GM18499 (cell line): ENCODE data around the gene SLC37A1.
"Not testable (repeated sequence)": the region's sequence is repeated elsewhere in the genome, so short reads cannot be mapped to it uniquely, and the experiment has no call there.

ENCODE experiments used
- ATAC-seq: cut with Tn5 transposase; IDR thresholded peaks from one replicate; pipeline ENCODE4 v1.9.1; 2021; ENCODE audit warnings: moderate number of reproducible peaks; ENCODE audit not compliant: insufficient read depth, unreplicated experiment

The SLC37A1 gene

GRCh38 chr21:42601656-42602055 is 88.0 kb downstream of the SLC37A1 start:
- ATAC-seq = no peak

DNA sequence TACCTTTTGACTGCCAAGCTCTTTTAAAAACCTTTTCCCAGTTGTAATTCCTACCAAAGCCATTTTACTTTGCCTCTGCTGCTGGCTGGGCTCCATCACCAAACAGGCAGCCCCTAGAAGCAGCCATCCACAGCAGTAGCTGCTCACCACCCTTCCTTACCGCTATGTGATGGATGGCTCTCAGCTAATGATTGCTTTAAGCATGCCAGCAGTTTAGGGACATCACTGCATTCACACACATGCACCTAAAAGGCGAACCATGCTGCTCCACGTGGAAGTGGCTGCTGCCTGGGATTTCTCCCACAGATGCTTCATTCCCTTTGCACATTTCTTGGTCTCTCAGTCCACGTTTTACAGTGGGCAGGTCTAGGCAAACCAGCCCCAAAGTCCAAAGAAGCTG is 93.5 kb downstream of the SLC37A1 start:
- no peak for ATAC-seq

DNA sequence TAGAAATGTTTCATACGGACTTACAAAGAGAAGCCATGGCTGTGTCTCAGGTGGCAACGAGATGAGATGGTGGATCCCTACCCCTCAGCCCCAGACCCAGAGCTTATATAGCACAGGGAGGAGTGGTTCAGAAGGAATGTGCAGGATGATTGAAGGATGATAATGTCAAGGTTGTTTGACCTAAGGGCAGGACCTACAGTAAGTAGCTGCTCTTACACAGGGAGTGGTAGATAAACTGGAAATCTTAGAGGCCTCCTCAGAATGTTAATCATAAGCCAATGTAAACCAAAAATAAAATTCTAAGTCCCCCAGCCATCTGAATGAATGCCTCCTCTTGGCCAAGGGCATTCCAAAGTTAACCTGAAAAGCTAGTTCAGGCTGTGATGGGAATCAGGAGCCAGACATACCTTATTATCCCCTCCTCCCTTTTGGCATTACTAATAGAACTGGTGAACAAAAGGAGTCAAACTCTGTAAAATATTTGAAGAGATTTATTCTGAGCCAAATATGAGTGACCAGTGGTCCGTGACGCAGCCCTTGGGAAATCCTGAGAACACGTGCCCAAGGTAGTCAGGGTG is 94.0 kb downstream of the SLC37A1 start:
- ATAC-seq = no peak

DNA sequence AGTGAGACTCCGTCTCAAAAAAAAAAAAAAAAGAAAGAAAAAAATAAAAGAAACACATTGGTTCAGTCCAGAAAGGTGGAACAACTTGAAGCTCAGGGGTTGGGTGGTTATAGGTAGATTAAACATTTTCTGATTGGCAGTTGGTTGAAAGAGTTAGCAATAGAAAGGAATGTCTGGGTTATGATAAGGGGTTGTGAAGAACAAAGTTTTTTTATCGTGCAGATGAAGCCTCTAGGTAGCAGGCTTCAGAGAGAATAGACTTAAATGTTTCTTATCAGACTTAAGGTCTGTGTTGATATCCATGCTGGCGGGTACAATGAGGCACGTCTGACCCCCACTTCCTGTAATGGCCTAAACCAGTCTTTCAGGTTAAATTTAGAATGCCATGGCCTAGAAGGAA is 94.8 kb downstream of the SLC37A1 start:
- no peak for ATAC-seq

DNA sequence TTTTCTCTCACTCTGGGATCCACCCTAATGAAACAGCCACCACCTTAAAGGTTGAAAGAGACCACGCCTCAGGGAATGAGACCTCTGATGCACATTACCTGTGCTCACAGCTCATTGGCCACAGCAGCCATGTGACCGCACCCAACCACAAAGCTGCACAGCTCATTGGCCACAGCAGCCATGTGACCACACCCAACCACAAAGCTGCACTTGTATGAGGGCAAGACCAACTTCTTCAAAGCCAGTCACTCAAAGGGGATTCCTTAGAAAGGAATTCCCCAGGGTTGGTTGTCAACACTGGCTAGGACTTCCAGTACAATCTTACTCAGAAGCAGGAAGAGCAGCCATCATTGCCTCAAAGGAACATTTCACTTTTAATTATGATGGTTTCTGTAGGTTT is 96.2 kb downstream of the SLC37A1 start:
- no peak for ATAC-seq

DNA sequence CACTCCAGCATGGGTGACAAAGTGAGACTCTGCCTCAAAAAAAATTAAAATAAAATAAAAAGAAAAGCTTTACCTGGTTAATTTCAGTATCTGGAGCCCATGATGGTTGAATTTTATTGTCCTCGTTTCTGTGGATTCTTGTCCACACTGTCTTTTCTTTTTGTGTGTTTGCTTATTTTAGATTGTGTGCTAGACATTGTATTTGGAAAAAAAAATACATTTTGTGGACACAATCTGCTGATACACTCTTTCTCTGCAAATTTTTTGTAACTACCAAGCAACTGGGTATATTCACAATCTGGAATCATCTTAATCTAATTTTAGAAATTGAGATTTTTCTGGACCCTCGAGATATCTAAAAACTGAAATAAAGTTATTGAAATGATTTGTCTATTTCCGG is 98.2 kb downstream of the SLC37A1 start:
- no peak for ATAC-seq

- ATAC-seq = no peak
Observed at GRCh38 chr21:42612390-42612789, 98.7 kb downstream of the SLC37A1 start.

- ATAC-seq = no peak
Observed at GRCh38 chr21:42613756-42614155, 100.1 kb downstream of the SLC37A1 start.

- no peak for ATAC-seq
Observed at GRCh38 chr21:42614396-42614795, 100.7 kb downstream of the SLC37A1 start.

DNA sequence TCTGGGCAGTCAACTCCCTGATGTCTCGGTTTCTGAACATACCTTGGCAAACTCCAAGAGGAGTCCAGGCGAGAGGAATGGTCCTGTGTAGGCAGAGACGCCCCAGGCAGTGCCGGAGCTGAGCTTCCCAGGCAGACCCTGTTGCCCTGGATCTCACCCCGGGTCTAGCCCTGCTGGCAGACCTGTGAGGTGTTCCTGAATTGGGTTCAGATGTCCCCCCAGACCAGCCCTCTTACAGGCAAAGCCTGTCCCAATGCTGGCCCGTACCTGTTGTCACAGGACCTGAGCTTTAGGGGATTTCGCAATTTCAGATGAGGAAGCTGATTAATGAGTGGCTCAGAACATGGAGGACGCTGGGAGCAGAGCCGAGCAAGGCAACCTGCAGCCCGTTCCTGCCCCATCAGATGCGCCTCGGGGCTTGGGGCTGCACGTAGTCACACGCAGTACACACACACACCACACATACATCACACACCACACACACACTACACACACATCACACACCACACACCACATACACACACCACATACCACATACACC is 101.2 kb downstream of the SLC37A1 start:
- no peak for ATAC-seq

DNA sequence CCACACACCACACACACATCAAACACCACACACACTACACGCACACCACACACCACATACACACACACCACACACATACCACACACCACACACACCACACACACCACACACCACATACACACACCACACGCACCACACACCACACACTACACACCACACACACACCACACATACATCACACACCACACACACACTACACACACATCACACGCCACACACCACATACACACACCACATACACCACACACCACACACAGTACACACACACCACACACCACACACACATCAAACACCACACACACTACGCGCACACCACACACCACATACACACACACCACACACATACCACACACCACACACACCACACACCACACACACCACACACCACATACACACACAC is 101.7 kb downstream of the SLC37A1 start:
- not testable (repeated sequence) for ATAC-seq

DNA sequence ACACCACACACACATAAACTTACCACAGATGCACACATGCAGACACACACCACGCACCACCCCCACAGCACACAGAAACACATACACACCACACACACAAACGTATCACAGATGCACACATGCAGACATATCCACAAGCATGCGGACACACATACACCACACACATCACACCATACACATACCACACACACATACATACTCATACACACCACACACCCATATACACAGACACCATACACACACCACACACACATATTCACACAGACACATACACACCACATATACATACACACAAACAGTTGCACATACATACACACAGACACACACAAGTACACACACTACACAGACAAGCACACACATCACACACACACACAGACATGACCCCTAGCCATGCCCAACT is 102.3 kb downstream of the SLC37A1 start:
- ATAC-seq = no peak

DNA sequence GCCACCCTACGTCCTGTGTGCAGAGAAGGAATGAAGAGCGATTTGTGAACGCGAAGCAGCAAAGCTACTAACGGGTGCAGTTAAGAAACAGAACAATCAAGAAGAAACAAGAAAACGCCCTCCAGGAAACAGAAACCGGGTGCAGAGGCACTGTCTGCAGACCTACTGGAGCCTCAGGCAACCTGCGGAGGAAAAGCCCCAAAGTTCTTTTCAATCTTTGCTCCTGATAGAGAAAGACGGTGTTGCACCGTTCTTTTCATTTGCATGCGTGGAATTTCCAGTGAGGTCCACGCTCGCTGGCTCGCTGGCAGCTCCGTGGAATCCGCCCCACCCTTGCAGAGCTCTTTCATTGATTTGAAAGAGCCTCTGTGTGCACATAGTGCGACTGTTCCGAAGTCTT is 102.8 kb downstream of the SLC37A1 start:
- no peak for ATAC-seq

GRCh38 chr21:42616941-42617340 is 103.3 kb downstream of the SLC37A1 start:
- ATAC-seq = no peak

DNA sequence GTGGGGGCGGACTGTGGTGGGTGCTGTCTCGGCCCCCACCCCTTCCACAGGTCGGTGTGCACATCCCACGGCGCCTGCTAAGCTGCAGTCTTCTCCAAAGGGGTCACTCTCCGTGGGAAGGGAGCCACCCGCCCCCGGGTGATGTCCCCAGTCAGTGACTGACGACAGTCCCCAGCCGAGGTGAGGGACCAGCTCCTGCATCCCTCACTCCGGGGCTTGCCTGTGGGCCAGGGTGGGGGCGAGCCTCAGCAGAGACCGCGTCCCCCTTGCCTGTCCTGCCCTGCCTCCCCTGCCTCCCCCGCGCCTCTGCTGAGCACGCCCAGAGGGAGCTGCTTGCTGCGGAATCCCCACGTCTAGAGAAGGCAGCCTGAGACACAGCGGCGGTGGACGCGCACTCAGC is 103.8 kb downstream of the SLC37A1 start:
- ATAC-seq = no peak

DNA sequence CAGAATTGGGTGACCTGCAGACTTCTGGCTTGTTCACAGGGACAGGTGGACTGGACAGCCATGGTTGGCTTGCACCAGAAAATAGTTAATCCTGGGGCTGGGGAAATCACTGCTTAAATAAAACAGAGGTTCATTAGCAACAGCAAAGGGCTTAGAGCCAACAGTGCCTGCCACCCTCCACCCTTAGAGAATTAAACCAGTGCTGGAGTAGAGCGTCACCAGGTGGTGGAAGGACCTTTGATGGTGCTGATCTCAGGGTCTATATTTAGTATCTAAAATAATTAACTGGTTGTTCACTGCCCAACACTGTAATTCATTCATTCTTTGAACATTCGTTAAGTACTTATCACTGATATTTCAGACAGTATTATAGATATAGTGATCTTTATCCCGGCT is 105.1 kb downstream of the SLC37A1 start:
- ATAC-seq = no peak

GRCh38 chr21:42619166-42619565 is 105.5 kb downstream of the SLC37A1 start:
- ATAC-seq = no peak

- ATAC-seq = no peak
Observed at GRCh38 chr21:42619841-42620240, 106.2 kb downstream of the SLC37A1 start.

- ATAC-seq = no peak
Observed at GRCh38 chr21:42621166-42621818, 107.6 kb downstream of the SLC37A1 start.

- ATAC-seq = no peak
Observed at GRCh38 chr21:42621819-42622177, 108.1 kb downstream of the SLC37A1 start.

DNA sequence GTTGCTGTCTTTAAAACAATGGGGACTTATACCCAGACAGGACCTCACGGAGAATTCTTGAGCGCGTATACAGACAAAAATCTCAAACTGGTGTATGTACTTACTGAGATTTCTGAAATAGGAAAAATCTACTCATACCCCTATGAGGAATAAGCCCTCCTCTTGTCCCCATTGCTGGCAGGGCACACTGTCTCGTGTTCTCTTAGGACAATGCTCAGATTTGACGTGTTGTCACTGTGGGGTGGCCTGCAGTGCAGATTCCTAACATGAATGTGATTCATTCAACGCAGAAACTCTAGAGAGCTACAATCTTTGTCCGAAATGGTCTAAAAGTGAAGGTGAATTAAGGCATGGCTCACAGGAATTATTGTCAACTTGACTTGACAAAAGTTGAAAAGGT is 108.6 kb downstream of the SLC37A1 start:
- no peak for ATAC-seq

DNA sequence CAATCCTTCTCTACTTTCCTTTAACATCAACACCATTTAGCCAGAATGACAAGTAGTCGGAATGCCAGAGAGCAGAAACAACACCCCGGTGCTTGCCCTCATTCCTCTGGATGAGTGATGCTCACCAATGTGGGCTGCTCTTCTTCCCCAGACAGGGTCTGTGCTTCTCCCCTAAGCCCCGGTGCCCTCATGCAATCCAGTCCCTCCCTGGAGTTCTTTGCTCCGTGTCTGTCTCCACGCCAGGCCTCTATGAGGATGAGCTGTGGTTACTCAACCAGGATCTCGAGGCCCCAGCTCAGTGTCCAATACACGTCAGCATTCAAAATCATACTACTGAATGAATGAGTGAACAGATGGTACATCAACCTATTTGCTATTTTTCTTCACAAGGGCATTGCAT is 110.0 kb downstream of the SLC37A1 start:
- ATAC-seq = no peak
